HCT116 (cell line): Measurements from ENCODE around the gene HRH3.

Source experiments
- ZNF274 ChIP-seq: fragments of 200-500 bp; sonication (Bioruptor generic); IDR thresholded peaks from 2 replicates; pipeline ENCODE4 v1.6.1; 2014; ENCODE audit warnings: mild to moderate bottlenecking, low read depth, low read length, inconsistent platforms
- TF ChIP-seq, protein P1 (sequence below), 3 experiments: fragments of 200-600 bp in 1 of 3; sonication (generic) in 1 of 3; IDR thresholded peaks in 2 of 3; conservative IDR thresholded peaks in 1 of 3; 2 replicates each; pipeline ENCODE4 v1.5.1; 2012 to 2017; ENCODE audit warnings: low read depth in 2 of 3, low read length in 2 of 3, antibody characterized with exemption in 1 of 3, borderline replicate concordance in 1 of 3, control low read depth in 1 of 3, mild to moderate bottlenecking in 1 of 3, mixed read lengths in 1 of 3, mixed run types in 1 of 3, moderate library complexity in 1 of 3; ENCODE audit not compliant: insufficient read depth in 1 of 3
- TF ChIP-seq, protein P2 (sequence below): IDR thresholded peaks from 2 replicates; pipeline ENCODE4 v1.6.1; 2012
- TF ChIP-seq, protein P3 (sequence below): IDR thresholded peaks from 2 replicates; pipeline ENCODE4 v1.6.1; 2012; ENCODE audit warnings: low read depth

DNA sequence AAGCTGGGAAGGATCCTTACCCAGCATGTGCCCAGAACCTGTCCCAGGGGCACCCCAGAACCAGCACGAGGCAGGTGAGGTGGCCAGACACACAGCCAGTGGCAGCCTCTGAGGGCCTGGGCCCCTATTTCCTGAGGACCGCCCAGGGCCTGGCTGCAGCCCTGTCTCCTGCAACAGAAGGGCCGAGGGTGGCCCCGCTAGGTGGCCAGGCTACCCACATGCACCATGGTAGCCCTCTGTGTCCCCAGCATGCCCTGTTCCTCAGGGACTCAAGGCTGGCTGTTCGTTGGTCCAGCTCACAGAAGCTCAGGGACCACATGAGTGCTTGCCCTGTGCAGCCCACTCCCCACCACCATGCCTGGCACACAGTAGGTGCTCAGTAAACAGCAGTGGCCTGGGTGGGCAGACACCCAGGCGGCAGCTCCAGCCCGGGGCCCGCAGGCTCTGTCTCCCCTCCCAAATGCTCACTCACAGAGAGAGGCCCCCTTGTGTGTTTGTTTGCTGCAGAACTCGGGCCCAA is 8.2 kb downstream of the HRH3 start:
- TF ChIP-seq, protein P1, sequence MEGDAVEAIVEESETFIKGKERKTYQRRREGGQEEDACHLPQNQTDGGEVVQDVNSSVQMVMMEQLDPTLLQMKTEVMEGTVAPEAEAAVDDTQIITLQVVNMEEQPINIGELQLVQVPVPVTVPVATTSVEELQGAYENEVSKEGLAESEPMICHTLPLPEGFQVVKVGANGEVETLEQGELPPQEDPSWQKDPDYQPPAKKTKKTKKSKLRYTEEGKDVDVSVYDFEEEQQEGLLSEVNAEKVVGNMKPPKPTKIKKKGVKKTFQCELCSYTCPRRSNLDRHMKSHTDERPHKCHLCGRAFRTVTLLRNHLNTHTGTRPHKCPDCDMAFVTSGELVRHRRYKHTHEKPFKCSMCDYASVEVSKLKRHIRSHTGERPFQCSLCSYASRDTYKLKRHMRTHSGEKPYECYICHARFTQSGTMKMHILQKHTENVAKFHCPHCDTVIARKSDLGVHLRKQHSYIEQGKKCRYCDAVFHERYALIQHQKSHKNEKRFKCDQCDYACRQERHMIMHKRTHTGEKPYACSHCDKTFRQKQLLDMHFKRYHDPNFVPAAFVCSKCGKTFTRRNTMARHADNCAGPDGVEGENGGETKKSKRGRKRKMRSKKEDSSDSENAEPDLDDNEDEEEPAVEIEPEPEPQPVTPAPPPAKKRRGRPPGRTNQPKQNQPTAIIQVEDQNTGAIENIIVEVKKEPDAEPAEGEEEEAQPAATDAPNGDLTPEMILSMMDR (IDR thresholded peaks at IDR 0.05 in 2 of 3, conservative IDR thresholded peaks at IDR 0.05 in 1 of 3; ENCODE audit: borderline replicate concordance in 1 of 3, insufficient read depth in 1 of 3, low read depth in 2 of 3, low read length in 2 of 3) = no peak
- TF ChIP-seq, protein P2, sequence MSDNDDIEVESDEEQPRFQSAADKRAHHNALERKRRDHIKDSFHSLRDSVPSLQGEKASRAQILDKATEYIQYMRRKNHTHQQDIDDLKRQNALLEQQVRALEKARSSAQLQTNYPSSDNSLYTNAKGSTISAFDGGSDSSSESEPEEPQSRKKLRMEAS = no peak
- TF ChIP-seq, protein P3, sequence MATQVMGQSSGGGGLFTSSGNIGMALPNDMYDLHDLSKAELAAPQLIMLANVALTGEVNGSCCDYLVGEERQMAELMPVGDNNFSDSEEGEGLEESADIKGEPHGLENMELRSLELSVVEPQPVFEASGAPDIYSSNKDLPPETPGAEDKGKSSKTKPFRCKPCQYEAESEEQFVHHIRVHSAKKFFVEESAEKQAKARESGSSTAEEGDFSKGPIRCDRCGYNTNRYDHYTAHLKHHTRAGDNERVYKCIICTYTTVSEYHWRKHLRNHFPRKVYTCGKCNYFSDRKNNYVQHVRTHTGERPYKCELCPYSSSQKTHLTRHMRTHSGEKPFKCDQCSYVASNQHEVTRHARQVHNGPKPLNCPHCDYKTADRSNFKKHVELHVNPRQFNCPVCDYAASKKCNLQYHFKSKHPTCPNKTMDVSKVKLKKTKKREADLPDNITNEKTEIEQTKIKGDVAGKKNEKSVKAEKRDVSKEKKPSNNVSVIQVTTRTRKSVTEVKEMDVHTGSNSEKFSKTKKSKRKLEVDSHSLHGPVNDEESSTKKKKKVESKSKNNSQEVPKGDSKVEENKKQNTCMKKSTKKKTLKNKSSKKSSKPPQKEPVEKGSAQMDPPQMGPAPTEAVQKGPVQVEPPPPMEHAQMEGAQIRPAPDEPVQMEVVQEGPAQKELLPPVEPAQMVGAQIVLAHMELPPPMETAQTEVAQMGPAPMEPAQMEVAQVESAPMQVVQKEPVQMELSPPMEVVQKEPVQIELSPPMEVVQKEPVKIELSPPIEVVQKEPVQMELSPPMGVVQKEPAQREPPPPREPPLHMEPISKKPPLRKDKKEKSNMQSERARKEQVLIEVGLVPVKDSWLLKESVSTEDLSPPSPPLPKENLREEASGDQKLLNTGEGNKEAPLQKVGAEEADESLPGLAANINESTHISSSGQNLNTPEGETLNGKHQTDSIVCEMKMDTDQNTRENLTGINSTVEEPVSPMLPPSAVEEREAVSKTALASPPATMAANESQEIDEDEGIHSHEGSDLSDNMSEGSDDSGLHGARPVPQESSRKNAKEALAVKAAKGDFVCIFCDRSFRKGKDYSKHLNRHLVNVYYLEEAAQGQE = no peak
- no peak for TF ChIP-seq ZNF274
